ENCODE results near the gene TCF15.

DNA sequence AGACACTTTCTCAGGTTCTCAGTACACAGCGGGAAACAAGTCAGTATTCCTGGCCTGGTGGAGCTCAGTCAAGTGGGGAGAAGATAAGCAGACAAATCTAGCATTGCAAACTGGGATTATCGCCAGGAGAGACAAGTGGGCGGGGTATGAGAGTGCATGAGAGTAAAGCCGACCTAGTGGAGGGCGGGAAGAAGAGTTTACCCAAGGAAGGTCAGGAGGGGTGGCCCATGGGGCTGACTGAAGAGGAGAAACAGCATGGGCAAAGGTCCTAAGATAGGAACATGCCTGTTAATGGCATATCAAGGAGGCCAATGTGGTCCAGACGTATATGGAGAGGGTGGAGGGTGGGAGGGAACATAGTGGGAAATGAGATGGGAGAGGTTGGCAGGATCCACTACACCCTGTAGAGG, 54.1 kb downstream of the TCF15 start:
- TF ChIP-seq POLR2A (IDR thresholded peaks at IDR 0.05) (no peak), CTCF (IDR thresholded peaks at IDR 0.05) (no peak), EP300 (IDR thresholded peaks at IDR 0.05) (no peak), POLR2AphosphoS5 (IDR thresholded peaks at IDR 0.05) (no peak)
